DMS 273 (cell line): ENCODE measurements around the gene GLOD4.
"Not testable (repeated sequence)": the region's sequence is repeated elsewhere in the genome, so short reads cannot be mapped to it uniquely, and the experiment has no call there.

Source experiments
- DNase-seq: peaks from one replicate; lab custom pipeline; 2025; ENCODE audit not compliant: unreplicated experiment; lab: John Stamatoyannopoulos, UW

GLOD4 gene

DNA sequence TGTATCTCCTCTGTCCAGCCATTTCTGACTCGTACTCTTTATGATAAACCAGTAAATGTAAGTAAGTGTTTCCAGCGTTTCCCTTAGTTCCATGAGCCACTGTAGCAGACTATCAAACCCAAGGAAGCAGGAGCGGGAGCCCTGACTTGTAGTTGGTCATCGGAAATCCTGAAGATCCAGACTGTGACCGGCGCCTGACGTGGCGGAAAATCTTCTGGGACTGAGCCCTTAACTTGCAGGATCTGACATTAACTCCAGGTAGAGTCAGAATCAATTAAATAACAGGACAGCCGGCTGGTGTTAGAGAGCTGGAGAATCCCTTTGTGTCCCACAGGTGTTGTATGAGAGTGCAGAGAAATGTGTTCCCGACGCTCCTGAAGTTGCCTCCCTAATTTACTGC is 4.0 kb downstream of the GLOD4 start:
- no peak for DNase-seq

DNA sequence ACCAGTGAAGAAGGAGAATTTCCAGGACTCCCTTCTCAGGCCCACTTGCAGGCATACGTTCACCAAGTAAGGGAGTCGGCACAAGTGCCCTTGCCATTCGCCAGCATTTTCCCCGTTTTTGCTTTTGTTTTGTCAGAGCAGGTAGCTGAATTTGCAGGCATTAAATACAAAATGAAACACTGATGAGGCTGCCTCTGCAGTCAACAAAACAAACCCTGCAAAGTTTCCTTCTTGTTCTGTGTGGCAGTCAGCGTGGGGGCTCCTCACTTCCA is 7.8 kb downstream of the GLOD4 start:
- no peak for DNase-seq

DNA sequence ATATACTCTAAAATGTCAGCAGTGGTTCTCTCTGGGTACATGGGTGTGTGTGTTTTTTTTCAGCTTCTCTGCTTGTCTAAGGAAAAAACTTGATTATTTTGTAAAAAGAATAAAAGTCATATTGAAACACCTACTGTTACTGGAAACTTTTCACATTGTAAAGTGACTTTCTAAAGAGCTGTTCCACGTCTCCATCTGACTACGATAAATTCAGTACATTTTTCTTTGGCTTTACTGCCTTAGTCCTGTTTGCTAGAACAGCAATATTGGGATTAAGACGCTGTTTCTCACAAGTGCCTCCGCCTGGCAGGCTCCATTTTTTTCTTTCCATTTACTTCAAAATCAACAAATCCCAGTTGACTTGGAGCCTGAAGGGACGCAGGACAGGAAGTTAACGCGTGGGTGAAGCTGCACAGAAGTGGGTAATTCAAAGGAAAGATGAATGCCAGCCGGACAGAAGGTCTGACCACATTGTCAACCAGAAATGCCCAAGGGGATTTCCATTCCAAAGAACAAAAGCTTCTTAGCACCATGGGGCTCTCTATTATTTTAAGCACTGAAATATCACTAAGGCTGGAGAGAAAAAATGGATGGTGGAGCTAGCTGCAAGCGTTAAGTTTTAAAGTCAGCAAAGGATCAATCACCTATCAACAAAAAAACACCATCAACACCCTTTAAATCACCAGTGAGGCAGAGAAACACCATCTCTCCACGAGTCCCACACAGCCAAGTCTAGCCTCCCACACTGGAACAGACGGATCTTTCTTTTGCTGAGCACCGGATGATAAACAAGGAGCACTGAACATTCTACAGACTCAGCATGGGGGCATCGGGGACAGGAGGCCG is 8.4 kb downstream of the GLOD4 start:
- DNase-seq = no peak

DNA sequence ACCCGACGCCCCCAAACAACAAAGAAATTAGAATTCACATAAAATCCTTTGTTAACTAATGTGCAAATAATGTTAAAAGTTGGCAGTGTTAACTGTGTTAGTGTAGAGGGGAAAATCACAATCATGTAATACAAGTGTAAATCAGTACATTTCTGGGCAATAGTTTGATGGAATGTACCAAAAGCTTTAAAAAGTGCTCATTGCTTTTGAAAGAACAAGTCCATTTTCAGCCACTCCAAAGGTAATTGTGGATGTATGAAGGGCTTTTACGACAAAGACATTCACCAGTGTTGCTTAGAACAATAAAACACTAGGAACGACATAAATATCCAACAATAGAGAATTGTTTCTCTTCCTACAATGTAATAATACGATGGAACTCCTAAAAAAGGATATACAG is 9.1 kb downstream of the GLOD4 start:
- DNase-seq = no peak

DNA sequence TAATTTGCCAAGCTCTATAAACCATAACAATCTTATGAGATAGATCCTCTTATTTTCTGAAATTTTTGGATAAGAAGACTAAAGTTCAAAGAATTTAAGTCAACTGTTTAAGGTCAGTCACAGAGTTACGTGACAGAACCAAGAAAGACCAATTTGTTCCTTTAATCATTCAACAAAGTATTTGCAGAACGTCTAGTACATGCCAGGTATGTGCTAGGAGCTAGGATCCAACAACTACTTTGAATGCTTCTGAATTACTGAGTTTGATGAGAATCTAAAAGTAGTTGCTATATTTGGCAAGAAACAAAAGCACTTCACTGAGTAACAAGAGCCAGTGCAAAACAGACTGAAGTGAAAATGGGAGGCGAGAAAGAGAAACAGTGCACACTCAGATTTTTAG is 15.0 kb downstream of the GLOD4 start:
- no peak for DNase-seq

DNA sequence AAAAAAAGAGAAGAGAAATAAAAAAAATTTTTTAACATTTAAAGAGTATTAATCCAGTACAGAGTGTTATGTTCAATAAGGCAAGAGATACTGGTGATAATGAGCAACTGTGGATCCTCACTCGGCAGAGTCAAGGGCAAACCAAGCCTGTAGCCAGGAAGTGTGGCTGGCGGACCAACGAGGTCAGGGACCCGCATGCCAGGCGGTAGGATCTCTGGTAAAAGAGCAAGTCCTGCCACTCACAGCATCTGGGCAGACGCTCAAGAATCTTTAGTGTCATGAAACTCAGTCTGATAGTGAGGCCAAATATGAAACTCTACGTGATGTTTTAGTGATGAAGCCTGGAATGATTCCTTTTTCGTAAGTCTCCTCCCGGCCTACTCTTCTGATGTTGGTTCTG is 21.7 kb downstream of the GLOD4 start:
- no peak for DNase-seq

DNA sequence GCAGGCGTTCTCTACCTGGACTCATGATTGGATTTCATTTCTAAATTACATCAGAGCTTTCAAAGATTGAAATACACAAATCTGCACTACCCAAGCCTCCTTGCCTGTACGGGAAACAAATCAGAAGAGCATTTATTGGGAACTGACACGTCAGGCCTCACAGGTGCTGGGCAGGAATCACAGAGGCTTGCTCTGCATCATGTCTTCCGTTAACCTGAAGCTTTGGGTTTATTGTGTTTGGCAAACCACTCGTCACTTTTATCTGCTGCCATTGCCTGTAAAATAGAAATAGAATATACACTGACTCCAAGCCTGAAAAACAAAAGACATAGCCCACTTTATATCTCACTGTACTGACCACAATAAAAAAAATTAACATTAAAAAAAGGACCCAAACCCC is 22.1 kb downstream of the GLOD4 start:
- DNase-seq = no peak

DNA sequence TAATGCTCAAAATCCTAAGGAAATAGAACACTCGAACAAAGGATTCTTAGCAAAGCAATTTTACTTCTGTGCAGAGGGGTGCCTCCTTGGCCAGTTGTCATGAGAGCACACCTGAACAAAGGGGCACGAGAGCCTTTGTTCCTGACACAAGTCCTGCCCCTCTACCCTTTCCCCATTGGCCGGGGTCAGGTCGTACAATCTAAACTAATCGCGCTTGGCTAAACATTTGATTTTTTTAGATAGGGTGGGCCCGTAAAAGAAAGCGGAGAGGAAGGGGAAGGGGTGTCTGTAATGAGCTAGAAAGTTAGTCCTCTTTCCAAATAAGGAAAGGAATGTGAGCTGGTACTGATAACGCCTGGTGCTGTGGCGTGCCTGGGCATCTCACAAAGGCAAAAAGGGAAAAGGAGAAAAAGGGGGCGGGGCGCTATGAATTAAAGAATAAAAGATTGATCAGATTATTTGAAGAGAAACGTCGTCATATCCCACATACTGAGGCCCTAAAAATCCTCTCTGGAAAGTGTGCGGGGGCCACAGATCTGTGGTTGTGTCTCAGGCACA is 26.0 kb downstream of the GLOD4 start:
- not testable (repeated sequence) for DNase-seq

DNA sequence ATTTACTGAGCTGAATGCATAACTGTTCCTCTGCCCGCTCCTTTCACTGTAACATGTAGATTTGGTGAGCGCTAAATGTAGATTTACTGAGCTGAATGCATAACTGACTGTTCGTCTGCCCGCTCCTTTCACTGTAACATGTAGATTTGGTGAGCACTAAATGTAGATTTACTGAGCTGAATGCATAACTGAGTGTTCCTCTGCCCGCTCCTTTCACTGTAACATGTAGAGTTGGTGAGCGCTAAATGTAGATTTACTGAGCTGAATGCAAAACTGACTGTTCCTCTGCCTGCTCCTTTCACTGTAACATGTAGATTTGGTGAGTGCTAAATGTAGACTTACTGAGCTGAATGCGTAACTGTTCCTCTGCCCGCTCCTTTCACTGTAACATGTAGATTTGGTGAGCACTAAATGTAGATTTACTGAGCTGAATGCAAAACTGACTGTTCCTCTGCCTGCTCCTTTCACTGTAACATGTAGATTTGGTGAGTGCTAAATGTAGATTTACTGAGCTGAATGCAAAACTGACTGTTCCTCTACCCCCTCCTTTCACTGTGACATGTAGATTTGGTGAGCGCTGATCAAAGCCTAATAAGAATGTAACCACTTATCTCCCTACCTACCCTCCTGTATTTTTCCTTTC is 26.6 kb downstream of the GLOD4 start:
- not testable (repeated sequence) for DNase-seq

DNA sequence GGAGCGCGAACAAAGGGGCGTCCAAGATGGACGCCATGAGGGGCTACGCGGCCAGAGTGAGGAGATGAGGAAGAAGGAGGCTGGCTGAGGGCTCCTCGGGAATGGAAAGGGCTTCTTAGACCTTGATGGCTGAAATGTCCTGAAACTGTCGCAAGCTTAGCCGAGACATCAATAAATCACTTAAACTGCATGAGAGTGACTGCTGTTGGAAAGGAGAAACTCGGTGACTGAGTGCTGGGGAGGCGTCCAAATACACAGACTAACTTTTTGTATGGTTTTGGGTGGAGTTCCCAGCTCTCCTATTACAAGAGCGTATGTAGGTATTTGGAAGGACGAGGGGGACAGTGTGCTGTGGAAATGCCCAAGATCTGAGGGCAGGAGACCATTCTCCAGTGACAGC is 28.7 kb downstream of the GLOD4 start:
- DNase-seq = no peak

DNA sequence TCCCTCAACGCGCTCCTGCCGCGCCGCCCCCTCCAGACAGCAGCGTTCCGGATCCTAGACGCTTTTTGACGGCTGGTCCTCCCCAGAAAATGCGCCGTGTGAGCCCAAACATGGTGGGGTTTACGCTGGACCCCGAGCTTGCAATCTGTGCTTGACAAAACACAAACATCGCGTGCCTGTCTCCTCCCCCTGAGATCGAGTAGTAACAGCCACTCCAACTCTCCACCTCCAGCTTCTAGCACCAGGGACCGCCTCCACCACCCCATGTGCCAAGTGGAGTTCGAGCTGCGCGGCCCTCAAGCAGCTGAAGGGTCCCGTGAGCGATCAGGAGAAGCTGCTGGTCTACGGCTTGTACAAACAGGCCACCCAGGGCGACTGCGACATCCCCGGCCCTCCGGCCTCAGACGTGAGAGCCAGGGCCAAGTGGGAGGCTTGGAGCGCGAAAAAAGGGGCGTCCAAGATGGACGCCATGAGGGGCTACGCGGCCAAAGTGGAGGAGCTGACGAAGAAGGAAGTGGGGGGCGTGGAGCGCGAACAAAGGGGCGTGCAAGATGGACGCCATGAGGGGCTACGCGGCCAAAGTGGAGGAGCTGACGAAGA is 29.4 kb downstream of the GLOD4 start:
- peak; percentile 69 for DNase-seq

DNA sequence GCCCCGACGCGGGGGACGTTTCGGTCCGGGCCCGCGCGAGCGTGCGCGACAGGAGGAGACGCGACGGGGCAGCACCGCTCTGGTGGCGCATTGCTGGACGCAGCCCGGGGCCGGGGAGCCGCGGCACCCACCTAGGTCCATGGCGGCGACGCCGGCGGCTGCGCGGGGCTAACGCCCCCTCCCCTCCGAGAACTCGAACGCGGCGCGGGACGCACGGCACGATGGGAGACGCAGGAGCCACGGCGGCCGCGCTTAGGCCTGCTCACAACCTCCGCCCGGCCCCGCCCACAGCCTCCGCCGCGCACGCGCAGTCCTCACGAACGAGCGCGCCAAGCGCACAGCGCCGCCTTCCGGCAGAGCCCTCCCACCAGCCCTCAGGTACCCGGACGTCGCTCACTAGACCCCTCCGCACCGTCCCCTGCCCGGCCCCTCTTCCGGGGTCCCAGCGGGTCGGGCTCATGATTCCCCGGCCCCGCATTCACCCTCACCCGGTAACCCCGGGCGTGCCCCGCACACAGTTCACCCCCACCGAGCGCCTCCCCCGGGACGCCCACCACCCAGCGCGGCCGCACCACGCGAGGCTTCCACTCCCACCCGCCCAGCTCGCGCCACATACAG is 30.0 kb downstream of the GLOD4 start, which contains the start of gene GEMIN4:
Gene GEMIN4, minus strand, starts transcription at position 263 of the 618 bp plus-strand sequence. Its CDS starts 122 bp downstream, at position 141.
- peak; percentile 93 for DNase-seq

DNA sequence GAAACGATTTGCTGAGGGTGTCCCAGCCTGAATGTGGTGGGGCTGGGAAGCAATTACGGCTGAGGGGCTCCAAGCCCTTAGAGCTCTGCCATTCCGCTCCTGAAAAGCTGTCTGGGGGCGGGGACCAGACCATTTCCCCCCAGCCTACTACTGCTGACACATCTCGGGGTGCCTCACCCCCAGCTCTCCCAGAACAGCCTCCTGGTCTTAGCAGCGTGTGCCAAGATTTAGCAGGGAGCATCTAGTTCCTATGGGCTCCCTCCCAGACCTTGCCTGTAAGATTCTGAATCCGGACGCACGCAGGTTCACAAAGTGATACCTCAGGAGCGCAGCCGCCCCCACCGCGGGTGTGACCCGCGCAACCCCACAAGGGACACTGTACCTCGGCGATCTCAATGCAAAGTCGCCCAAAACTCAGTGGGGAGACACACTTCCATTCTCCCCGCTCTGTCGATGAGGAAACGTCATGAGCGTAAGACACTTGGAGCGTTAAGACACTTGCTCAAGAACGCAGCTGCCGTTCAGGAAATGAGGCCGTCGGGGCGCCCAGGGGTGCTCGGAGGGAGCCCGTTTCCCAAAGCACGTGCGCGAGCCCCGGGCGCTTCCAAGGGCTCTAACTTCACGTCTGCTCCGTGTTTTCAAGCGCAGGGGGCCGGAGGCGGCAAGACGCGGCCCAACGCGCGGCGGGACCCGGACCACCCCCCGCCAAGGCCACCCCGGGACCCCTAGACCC is 30.6 kb downstream of the GLOD4 start:
- peak; percentile 58 for DNase-seq

DNA sequence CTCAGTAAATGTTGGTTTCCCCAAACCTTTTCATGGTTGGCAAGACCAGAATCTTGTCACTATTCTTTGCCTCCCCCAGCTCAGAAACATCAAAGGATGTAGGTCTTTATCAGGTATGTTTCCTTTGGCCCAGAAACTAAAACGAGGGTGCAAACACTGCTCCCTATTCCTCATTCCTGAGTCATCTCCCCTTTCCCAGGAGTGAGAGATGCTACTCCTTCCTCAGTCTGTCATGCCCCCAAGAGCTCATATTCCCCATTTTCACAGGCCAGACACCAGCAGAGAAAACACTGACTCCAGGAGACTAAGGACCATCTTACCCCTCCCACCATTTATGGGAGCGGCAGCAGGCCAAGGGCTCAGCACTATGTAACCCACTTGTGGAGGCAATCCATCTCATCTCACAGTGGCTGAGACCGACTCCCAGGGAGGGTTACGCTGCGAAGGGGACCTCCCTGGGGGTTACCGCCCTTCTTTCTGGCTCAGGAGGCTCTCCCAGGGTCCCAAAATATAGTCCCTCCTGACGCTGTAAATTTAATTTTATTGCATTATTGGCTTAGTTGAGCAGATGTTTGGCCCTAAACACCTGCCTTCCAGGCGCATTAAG is 31.5 kb downstream of the GLOD4 start:
- DNase-seq = no peak

DNA sequence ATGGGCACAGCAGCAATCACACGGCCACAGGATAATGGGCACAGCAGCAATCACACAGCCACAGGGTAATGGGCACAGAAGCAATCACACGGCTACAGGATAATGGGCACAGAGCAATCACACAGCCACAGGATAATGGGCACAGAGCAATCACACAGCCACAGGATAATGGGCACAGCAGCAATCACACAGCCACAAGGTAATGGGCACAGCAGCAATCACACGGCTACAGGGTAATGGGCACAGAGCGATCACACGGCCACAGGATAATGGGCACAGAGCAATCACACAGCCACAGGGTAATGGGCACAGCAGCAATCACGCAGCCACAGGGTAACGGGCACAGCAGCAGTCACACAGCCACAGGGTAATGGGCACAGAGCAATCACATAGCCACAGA is 32.7 kb downstream of the GLOD4 start:
- DNase-seq = not testable (repeated sequence)

DNA sequence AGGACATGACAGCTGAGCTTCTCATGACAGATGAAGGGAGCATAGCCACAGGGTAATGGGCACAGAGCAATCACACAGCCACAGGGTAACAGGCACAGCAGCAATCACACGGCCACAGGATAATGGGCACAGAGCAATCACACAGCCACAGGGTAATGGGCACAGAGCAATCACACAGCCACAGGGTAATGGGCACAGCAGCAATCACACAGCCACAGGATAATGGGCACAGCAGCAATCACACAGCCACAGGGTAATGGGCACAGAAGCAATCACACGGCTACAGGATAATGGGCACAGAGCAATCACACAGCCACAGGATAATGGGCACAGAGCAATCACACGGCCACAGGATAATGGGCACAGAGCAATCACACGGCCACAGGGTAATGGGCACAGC is 33.5 kb downstream of the GLOD4 start:
- DNase-seq = not testable (repeated sequence)

DNA sequence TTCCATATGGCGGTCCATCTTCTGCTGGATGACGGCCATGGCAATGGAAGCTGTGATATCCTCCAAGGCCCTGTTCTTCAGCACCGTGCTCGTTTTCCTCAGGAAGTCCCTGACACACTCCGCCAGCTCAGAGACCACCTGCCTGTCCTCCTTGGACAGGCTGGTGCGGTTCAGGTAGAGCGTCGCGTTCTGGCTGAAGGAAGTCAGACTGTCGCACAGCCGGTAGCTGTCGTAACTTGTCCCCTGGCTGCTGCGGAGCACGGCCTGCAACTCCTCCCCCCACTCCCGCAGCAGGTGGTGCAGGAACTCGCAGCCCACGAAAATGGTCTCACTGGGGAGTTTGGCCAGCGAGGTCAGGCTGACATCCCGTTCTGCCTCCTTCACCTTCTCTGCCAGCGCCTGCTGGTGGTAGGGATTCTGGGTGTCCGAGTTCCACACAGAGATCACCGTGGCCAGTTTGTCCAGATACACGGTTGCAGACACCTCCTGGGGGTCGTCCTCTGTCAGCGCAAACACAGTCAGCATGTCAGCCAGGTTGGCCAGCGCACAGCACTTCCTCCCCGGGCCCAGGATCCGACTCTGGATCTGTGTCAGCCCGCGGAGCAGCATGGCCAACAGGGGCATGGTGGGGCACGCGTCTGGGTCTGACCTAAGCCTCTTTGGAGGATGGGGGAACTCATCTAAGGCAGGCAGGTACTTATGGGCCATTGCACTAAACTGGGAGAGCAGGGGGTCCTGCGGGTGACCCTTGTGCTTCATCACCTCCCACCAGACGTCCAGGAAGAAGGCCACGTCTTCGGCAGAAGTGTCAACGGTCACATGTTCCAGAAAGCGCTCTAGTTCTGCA is 35.1 kb downstream of the GLOD4 start:
- no peak for DNase-seq

DNA sequence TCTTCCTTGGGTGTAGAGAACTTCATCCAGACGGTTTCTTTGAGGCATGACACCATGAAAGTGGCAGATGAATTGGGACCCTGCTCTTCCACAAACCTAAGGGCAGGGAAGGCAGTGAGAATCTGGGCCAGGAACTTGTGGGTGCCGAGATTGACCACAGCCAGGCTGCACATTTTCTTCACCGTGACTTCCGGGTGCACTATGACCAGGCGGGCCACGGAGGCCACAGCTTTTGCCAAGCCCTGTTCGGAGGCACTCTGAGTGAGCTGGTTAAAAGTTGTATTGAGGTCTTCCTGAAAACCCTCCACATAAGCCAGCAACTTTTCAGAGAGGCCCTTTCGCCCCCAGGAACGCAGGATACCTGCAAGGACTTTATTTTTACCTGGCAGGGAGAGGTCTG is 35.9 kb downstream of the GLOD4 start:
- DNase-seq = no peak

DNA sequence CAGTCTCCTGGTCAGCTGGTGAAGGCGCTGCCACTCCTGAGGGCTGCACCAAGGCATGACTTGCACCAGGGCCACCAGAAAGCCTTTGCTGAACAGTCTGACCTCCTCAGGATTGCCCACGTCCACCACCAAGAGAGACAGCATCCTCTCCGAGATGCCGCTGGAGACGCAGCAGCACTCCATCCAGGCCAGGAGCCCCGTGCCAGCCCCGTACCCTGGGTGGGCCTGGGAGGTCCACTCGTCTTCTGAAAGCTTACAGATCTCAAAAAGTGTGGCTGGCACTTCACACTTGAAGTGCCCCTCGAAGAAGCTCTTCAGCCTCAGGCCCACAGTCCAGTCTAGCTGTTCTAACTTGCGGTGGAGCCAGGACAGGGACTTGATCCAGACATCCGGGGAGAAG is 36.7 kb downstream of the GLOD4 start:
- DNase-seq = no peak

DNA sequence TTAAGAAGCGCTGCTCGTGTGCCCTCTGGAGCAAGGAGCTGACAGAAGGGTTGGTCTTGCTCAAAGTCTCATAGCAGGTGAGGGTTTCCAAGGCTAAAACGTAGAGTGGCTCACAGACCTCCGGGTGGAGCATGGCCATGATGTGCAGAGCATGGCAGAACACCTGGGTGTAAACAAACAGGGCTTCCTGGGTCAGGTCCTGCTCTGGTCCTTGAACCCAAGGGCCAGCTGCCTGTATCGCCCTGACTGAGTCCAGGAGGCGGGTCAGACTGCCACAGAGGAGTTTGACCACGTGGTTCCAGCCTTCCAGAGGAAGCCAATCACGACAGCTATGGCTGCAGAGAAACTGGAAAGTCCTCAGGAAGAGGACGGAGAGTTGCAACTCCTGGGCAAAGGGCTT is 37.1 kb downstream of the GLOD4 start:
- DNase-seq = no peak
